WTC11 (cell line): Measurements from ENCODE around the gene PGP. TPM values are rescaled to one million over a fixed set of nuclear protein-coding genes. Genes with fewer than 3 reads are reported as not detected.

Experiments used
- AR ChIP-seq: fragments of 250-450 bp; sonication (Bioruptor Pico); IDR thresholded peaks from 2 replicates; pipeline ENCODE4 v1.9.0; 2021; ENCODE audit warnings: mild to moderate bottlenecking
- ATF3 ChIP-seq: sonication (generic); formaldehyde crosslinking; conservative IDR thresholded peaks from 2 replicates; pipeline ENCODE4 v1.8.1; 2022; ENCODE audit warnings: mild to moderate bottlenecking, missing genetic modification reagents
- CREB1 ChIP-seq: sonication (generic); formaldehyde crosslinking; IDR thresholded peaks from 2 replicates; pipeline ENCODE4 v1.8.0; 2023; ENCODE audit warnings: mild to moderate bottlenecking, missing genetic modification reagents
- CREM ChIP-seq: sonication (generic); formaldehyde crosslinking; IDR thresholded peaks from 2 replicates; pipeline ENCODE4 v1.8.1; 2022; ENCODE audit warnings: mild to moderate bottlenecking, missing genetic modification reagents, moderate library complexity
- E2F4 ChIP-seq: sonication (generic); formaldehyde crosslinking; IDR thresholded peaks from 2 replicates; pipeline ENCODE4 v1.8.1; 2022; ENCODE audit warnings: low read depth, mild to moderate bottlenecking, moderate library complexity, missing genetic modification reagents, borderline replicate concordance
- E2F5 ChIP-seq: sonication (generic); formaldehyde crosslinking; IDR thresholded peaks from 2 replicates; pipeline ENCODE4 v1.8.1; 2022; ENCODE audit warnings: mild to moderate bottlenecking, moderate library complexity, missing genetic modification reagents
- ERG ChIP-seq: fragments of 250-450 bp; sonication (Bioruptor Pico); IDR thresholded peaks from 2 replicates; pipeline ENCODE4 v1.8.0; 2021; ENCODE audit warnings: mild to moderate bottlenecking
- ESRRA ChIP-seq: sonication (generic); formaldehyde crosslinking; IDR thresholded peaks from 2 replicates; pipeline ENCODE4 v1.8.1; 2022; ENCODE audit warnings: mild to moderate bottlenecking, missing genetic modification reagents, borderline replicate concordance
- FOXJ3 ChIP-seq: sonication (generic); formaldehyde crosslinking; IDR thresholded peaks from 2 replicates; pipeline ENCODE4 v1.9.0; 2021; ENCODE audit warnings: missing genetic modification reagents, mild to moderate bottlenecking, borderline replicate concordance
- FOXK1 ChIP-seq: sonication (generic); formaldehyde crosslinking; IDR thresholded peaks from 2 replicates; pipeline ENCODE4 v1.8.0; 2022; ENCODE audit warnings: mild to moderate bottlenecking, moderate library complexity, missing genetic modification reagents
- FOXP4 ChIP-seq: sonication (generic); formaldehyde crosslinking; IDR thresholded peaks from 2 replicates; pipeline ENCODE4 v1.8.0; 2022; ENCODE audit warnings: mild to moderate bottlenecking, missing genetic modification reagents
- GABPB1 ChIP-seq: sonication (generic); formaldehyde crosslinking; IDR thresholded peaks from 2 replicates; pipeline ENCODE4 v1.8.1; 2023; ENCODE audit warnings: mild to moderate bottlenecking, missing genetic modification reagents
- GRHL2 ChIP-seq: fragments of 250-450 bp; sonication (Bioruptor Pico); IDR thresholded peaks from 2 replicates; pipeline ENCODE4 v1.8.0; 2022; ENCODE audit warnings: mild to moderate bottlenecking, moderate library complexity; ENCODE audit not compliant: insufficient replicate concordance, severe bottlenecking
- JUN ChIP-seq: sonication (generic); formaldehyde crosslinking; IDR thresholded peaks from 2 replicates; pipeline ENCODE4 v1.8.0; 2023; ENCODE audit warnings: mild to moderate bottlenecking, missing genetic modification reagents
- MYBL2 ChIP-seq: sonication (generic); formaldehyde crosslinking; IDR thresholded peaks from 2 replicates; pipeline ENCODE4 v1.8.1; 2023; ENCODE audit warnings: mild to moderate bottlenecking, moderate library complexity, missing genetic modification reagents
- NR1H2 ChIP-seq: sonication (generic); formaldehyde crosslinking; IDR thresholded peaks from 2 replicates; pipeline ENCODE4 v1.9.0; 2021; ENCODE audit warnings: mild to moderate bottlenecking, moderate library complexity, missing genetic modification reagents
- NR3C1 ChIP-seq: sonication (generic); formaldehyde crosslinking; conservative IDR thresholded peaks from 2 replicates; pipeline ENCODE4 v1.8.1; 2023; ENCODE audit warnings: low read depth, mild to moderate bottlenecking, missing genetic modification reagents
- PRRX2 ChIP-seq: fragments of 250-450 bp; sonication (Bioruptor Pico); IDR thresholded peaks from 2 replicates; pipeline ENCODE4 v1.8.0; 2021; ENCODE audit warnings: mild to moderate bottlenecking
- RELA ChIP-seq: sonication (generic); formaldehyde crosslinking; IDR thresholded peaks from 2 replicates; pipeline ENCODE4 v1.8.1; 2022; ENCODE audit warnings: missing genetic modification reagents, mild to moderate bottlenecking, borderline replicate concordance
- RORB ChIP-seq: fragments of 250-450 bp; sonication (Bioruptor Pico); IDR thresholded peaks from 2 replicates; pipeline ENCODE4 v1.9.0; 2021; ENCODE audit warnings: mild to moderate bottlenecking
- SMAD3 ChIP-seq: sonication (generic); formaldehyde crosslinking; IDR thresholded peaks from 2 replicates; pipeline ENCODE4 v1.8.0; 2022; ENCODE audit warnings: missing genetic modification reagents, mild to moderate bottlenecking, borderline replicate concordance
- SMAD4 ChIP-seq: sonication (generic); formaldehyde crosslinking; IDR thresholded peaks from 2 replicates; pipeline ENCODE4 v1.8.0; 2022; ENCODE audit warnings: mild to moderate bottlenecking, missing genetic modification reagents
- TEAD4 ChIP-seq: sonication (generic); formaldehyde crosslinking; IDR thresholded peaks from 2 replicates; pipeline ENCODE4 v1.8.0; 2022; ENCODE audit warnings: mild to moderate bottlenecking, missing genetic modification reagents
- ZNF121 ChIP-seq: sonication (generic); formaldehyde crosslinking; IDR thresholded peaks from 2 replicates; pipeline ENCODE4 v1.8.0; 2023; ENCODE audit warnings: missing genetic modification reagents
- ZNF232 ChIP-seq: sonication (generic); formaldehyde crosslinking; IDR thresholded peaks from 2 replicates; pipeline ENCODE4 v1.8.0; 2022; ENCODE audit warnings: mild to moderate bottlenecking, missing genetic modification reagents
- ZNF396 ChIP-seq: fragments of 250-450 bp; sonication (Bioruptor Pico); IDR thresholded peaks from 2 replicates; pipeline ENCODE4 v1.8.0; 2021; ENCODE audit warnings: mild to moderate bottlenecking, moderate library complexity, borderline replicate concordance
- ZNF423 ChIP-seq: fragments of 250-450 bp; sonication (Bioruptor Pico); IDR thresholded peaks from 2 replicates; pipeline ENCODE4 v2.1.2; 2022; ENCODE audit warnings: mild to moderate bottlenecking, moderate library complexity
- ZSCAN18 ChIP-seq: fragments of 250-450 bp; sonication (Bioruptor Pico); IDR thresholded peaks from 2 replicates; pipeline ENCODE4 v2.1.2; 2022; ENCODE audit warnings: mild to moderate bottlenecking, moderate library complexity
- total RNA-seq: library from RNA; stranded (reverse); gene quantifications from 3 replicates; pipeline ENCODE4 v1.2.3, GENCODE V29; 2021

The PGP gene
- total RNA-seq, 1 experiment from 2014 or later = 39.5 TPM

GRCh38 chr16:2178321-2179106 lies 36.1 kb downstream of the PGP start (continued):
- TF ChIP-seq FOXP4 (CRISPR knock-in tag) (peak; percentile 91), ZNF232 (CRISPR knock-in tag) (0 out of 2 replicates have a peak, but pooled peaks have one; percentile 22), MYBL2 (CRISPR knock-in tag) (peak; percentile 77; the same call in 1 of the 2 replicates), ZNF121 (CRISPR knock-in tag) (no peak), FOXJ3 (CRISPR knock-in tag) (no peak), ERG (CRISPR knock-in tag) (peak; percentile 54; the same call in 1 of the 2 replicates), SMAD3 (CRISPR knock-in tag) (no peak; the same call in 1 of the 2 replicates), GABPB1 (no peak), ATF3 (CRISPR knock-in tag) (no peak), RELA (CRISPR knock-in tag) (no peak), FOXK1 (CRISPR knock-in tag) (peak; percentile 56; the same call in 1 of the 2 replicates), TEAD4 (CRISPR knock-in tag) (no peak), AR (CRISPR knock-in tag) (no peak), ZNF423 (CRISPR knock-in tag) (no peak), NR3C1 (no peak), ZNF396 (CRISPR knock-in tag) (no peak), E2F4 (CRISPR knock-in tag) (0 out of 2 replicates have a peak, but pooled peaks have one; percentile 12), RORB (CRISPR knock-in tag) (no peak), PRRX2 (CRISPR knock-in tag) (0 out of 2 replicates have a peak, but pooled peaks have one; percentile 53), ESRRA (CRISPR knock-in tag) (0 out of 2 replicates have a peak, but pooled peaks have one; percentile 57), JUN (CRISPR knock-in tag) (no peak), CREM (CRISPR knock-in tag) (no peak), SMAD4 (CRISPR knock-in tag) (no peak), CREB1 (CRISPR knock-in tag) (no peak), E2F5 (CRISPR knock-in tag) (no peak), GRHL2 (CRISPR knock-in tag) (no peak), ZSCAN18 (CRISPR knock-in tag) (no peak), NR1H2 (CRISPR knock-in tag) (no peak)
